GM18526 (cell line): ENCODE data around the gene MPRIP.

Experiments used
- POLR2A ChIP-seq: IDR thresholded peaks from 3 replicates; pipeline ENCODE4 v1.6.1; 2011; ENCODE audit not compliant: insufficient read length; ENCODE audit errors: extremely low read depth

The MPRIP gene, protein sequence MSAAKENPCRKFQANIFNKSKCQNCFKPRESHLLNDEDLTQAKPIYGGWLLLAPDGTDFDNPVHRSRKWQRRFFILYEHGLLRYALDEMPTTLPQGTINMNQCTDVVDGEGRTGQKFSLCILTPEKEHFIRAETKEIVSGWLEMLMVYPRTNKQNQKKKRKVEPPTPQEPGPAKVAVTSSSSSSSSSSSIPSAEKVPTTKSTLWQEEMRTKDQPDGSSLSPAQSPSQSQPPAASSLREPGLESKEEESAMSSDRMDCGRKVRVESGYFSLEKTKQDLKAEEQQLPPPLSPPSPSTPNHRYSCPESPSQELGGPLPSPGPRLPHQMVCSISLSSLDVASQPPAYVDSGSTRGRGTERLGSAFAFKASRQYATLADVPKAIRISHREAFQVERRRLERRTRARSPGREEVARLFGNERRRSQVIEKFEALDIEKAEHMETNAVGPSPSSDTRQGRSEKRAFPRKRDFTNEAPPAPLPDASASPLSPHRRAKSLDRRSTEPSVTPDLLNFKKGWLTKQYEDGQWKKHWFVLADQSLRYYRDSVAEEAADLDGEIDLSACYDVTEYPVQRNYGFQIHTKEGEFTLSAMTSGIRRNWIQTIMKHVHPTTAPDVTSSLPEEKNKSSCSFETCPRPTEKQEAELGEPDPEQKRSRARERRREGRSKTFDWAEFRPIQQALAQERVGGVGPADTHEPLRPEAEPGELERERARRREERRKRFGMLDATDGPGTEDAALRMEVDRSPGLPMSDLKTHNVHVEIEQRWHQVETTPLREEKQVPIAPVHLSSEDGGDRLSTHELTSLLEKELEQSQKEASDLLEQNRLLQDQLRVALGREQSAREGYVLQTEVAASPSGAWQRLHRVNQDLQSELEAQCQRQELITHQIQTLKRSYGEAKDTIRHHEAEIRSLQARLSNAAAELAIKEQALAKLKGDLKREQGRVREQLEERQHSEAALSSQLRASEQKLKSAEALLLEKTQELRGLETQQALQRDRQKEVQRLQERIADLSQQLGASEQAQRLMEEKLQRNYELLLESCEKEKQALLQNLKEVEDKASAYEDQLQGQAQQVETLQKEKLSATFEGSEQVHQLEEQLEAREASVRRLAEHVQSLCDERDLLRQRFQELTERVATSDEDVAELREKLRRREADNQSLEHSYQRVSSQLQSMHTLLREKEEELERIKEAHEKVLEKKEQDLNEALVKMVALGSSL (N-terminal part only)

DNA sequence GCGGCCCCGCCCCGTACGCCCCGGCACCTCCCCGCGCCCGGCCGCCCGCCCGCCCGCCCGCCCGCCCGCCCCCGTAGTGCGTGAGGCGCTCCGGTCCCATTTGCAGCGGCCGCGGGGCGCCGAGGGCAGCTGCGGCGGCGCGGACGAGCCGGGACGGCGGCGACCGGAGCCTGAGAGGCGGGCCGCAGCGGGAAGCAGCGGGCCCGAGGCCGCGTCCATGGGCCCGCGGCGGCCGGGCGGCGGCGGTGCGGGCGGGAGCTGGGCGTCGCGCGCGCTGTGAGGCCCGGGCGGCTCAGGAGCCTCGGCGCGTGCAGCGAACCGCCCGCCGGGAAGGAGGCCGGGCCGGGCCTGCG is at the start of gene MPRIP:
MPRIP (plus strand) TSS at position 74 of the 353 bp plus-strand sequence. CDS start 392 bp downstream, outside the sequence.
- TF ChIP-seq POLR2A: peak; percentile 30

DNA sequence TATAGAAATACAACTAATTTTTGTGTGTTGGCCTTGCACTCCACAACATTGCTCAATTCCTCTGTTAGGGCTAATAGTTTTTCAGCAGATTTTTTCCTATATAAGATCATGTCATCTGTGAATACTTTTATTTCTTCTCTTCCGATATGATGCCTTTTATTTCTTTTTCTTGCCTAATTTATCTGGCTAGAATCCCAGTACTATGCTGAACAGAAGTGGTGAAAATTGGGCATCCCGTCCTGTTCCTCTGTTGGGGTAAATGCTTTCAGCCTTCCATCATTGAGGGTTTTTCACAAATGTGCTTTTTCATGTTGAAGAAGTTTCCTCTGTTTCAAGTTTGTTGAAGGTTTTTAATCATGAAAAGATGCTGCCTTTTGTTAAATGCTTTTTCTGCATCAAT is 47.6 kb upstream of the MPRIP start:
- no peak for TF ChIP-seq POLR2A

DNA sequence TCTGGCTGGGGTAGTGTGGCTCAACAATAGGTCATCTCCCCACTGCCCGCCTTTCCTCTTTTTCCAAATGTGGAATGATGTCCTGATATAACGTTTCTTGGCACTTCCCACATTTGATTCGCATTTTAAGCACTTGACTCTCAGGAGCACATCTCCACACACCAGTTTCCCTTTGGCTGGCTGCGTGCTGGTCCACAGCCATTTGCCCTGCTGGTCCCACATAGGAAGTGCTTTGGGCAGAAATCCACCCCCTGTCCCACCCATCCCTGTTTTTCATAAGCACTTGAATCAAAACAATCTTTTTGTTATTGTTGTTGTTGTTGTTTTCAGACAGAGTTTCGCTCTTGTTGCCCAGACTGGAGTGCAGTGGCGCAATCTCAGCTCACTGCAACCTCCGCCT is 46.3 kb upstream of the MPRIP start:
- TF ChIP-seq POLR2A: no peak

DNA sequence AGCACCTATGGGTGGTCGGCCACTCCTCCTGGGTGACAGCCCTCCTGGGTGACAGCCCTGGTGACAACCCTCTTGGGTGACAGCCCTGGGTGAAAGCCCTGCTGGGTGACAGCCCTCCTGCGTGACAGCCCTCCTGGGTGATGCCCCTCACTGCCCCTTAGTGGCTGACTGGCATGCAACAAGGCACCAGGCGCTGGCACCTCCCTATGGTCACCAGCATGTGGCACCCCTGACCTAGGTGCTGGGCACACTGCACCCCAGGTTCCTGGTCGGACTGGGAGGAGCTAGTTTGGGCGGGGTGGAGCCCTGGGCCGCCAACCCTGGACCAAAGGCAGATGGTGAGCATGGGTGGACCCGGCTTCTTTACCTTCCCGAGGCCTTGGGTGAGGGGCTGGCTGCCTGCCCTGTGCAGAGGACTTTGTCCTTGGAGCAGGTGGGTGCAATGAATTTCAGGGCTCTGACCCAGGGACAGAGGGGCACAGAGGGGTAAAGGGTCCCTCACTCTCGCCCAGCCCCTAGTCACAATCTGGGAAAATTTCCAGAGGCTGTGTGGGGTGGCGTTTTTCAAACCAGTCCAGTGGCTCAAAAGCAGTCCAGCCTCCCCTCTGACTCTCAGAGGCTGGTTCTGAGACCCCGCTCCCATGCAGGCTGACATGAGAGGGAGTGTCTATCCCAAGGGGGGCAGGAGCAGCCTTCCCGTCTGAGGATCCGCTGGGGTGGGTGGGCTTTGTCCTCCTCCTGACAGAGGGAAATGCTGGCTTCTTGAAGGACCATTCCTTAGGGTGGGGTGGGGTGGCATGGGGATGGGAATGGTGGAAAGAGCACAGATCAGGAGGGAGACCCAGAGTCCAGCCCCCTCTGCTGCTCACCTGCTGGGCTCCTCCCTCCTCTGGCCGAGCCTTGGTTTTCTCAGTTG is 44.5 kb upstream of the MPRIP start:
- TF ChIP-seq POLR2A: no peak

DNA sequence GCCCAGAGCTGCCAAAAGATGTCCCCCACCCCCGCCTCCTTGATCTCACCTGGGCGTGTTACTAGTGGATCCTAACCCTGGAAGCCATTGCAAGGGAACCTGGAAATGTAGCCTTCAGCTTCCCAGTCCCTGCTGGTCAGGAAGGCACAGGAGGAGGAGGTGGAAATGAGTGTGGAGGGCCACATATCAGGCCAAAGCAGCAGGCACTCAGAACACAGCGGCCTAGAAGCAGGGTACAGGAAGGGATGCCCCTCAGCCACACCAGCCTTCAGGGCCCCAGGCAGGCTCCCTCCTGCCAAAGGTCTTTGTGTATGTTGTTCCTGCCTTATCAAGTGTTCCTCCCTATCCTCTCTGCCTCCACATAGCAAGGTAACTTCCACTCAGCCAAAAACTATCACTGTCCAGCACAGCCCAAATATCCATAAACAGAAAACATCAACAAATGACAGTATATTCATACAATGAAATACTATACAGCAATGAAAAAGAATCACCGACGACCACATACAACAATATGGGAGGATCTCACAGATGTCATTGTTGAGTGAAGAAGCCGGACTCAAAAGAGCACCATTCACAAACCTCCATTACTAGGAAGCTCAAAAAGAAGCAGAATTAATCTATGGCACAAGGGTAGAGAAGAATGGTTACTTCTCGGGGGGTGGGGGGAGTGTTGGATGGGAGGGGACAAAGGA is 42.2 kb upstream of the MPRIP start:
- no peak for TF ChIP-seq POLR2A

DNA sequence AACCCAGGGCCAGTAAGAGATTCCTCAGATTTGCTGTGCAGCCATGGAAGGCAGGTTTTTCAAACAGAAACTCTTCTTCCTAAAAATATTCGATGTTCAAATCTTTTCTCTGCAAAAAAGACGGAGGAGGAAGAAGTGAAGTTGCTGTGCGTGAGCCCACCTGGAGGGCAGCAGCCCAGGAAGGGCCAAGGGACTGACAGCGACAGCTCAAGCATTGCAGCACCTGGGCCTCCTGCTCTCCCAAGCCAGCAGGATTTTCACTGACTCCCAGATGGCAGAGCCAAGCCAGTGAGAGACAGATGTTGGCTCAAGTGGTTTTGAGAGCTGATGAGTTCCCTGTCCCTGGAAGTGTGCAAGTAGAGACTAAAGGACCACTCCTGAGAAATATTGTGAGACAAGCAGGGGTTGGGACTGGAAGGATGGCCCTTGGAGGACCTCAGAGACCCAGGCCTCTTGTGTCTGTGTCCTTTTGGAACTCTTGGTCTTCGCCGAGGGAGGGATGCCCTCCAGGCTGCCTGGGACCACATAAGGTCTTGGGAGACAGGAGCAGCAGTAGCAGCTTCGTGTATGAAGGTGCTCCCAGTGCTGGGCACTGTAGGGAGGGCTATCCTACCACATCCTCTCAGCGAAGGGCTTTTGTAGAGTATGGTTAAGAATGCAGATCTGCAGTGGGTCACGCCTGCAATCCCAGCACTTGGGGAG is 41.0 kb upstream of the MPRIP start:
- TF ChIP-seq POLR2A: no peak

DNA sequence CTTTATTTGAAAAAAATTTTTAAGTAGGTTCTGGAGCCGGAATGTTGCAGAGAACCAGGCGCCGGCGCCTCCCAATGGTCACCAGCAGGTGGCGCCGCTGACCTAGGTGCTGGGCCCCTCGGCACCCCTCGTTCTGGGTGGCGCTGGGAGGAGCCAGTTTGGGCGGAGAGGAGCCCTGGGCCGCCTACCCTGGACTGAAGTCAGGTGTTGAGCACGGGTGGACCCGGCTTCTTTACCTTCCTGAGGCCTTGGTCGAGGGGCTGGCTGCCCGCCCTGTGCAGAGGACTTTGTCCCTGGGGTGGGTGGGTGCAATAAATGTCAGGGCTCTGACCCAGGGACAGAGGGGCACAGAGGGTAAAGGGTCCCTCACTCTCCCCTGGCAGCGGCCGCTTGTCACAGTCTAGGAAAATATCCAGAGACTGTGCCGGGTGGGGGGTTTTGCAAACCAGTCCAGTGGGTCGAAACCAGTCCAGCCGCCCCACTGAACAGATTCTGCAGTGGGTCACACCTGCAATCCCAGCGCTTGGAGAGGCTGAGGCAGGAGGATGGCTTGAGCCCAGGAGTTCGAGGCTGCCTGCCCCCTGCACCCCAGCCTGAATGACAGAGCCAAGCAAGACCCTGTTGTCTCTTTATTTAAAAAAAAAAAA is 40.3 kb upstream of the MPRIP start:
- TF ChIP-seq POLR2A: no peak

DNA sequence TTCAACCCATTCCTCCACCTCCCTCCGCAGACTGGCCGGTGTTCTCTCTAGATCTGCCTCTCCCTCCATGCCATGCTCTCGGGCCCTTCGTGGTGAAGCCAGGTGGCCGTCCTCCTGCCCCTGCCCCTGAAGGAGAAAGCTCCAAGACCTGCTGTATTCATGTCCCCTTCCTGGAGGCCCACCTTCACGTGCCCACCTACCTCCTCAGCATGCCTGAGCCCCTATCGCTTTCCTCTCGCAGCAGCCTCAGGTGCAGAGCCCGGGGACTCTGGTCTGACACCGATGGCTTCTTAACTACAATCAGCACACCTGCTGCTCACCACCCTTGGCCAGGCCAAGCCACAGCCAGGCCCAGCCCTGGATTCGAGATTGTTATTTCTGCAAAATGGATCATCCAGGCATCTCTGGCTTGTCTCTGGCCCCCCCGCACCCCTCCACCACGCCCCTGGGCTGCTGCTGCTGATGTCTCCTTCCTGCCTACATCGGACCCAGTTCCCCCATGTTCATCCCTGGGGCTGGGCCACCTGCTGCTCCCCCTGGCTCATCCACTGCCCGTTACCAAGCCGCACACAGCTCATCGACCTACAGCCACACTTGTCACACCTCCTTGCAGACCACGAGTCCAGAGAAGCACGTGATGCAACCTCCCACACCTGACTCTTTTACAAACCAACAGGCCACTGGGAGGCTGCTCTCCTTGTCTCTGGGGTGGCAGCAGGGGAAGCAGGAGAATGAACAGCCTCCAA is 37.8 kb upstream of the MPRIP start:
- no peak for TF ChIP-seq POLR2A

DNA sequence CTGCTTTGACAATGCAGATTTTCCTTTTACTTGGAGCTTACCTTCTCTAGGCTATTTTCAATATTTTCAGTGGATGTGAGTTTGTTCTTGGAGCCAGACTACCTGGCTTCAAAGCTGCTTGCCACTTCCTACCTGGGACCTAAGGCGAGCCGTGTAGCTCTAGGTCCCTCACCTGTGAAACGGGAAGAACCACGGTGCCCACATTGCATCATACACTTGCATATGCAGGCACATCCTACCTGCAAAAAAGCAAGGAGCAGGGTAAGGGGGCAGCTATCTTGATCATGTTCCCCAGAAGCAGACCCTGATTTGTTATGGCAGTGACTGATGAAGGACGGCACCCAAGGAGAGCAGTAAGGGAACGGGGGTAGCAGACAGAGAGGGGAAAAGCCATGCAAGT is 27.0 kb upstream of the MPRIP start:
- TF ChIP-seq POLR2A: no peak

DNA sequence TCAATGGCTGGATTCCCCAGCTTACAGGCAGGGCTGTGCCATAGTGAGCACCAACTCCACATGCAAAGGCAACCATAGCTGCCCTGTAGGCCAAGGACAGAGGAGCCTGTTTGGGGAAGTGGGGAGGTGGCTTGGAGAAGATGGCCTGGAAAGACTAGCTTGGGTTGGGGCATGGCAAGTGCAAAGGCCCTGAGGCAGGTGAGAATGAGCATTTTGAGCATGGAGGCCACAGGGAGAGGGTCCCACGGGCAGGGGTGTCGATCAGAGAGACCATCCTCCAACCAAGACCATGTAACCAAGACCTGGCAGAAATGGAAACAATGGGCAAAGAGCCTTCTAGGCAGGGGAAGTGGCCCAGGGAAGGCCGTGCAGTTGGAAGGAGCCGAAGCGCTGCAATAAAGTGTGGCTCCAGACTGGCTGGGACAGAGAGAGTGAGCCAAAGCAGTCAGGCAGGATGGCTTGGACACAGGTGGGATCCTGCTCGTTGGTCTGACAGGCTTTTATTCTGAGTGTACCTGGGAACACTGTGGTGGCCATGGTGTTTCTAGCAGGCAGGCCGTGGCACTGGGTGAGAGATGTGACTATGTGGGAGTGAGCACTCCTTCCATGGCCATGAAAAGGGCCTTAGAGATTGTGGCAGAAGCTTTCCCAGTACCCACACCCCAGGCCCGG is 24.8 kb upstream of the MPRIP start:
- TF ChIP-seq POLR2A: no peak

DNA sequence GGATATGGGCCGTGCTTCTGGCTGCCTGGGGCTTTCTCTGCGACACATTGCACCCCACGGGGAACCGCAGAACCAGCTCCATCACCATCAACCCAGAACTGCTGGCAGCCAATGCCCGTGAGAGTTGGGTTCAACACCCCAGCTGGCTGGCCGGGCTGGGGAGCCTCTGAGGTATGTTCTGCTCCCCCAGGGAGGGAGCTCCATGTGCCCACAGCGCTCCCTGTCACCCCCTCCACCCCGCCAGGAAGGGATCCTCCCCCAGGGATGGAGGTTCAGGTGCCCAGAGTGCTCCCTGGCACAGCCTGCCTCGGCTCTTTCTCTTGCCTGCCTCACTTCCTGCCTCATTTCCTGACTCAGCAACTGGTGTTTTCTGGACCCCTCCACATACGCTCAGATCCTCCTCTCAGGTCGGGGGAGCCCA is 24.2 kb upstream of the MPRIP start:
- TF ChIP-seq POLR2A: no peak
